Measurements from ENCODE around the gene RHBDF2. TPM values are rescaled to one million over a fixed set of nuclear protein-coding genes. Genes with fewer than 3 reads are reported as not detected.

Gene RHBDF2
- total and polyA plus RNA-seq, 2 experiments from 2014 or later = 4.9 to 11.0 TPM

- Histone ChIP-seq H3K9me2 (replicated peaks; ENCODE audit: insufficient read depth) (no peaks in the 10 kb centered on the region), H3K79me2 (no peaks in the 10 kb centered on the region), H3K27me3 (no peaks in the 10 kb centered on the region), H3K4me2 (no peak overlapping the region), H3K9me3 (ENCODE audit: low read depth) (no peaks in the 10 kb centered on the region), H4K20me1 (ENCODE audit: insufficient read depth, poor library complexity, severe bottlenecking) (no peaks in the 10 kb centered on the region), H3K4me3 (no peak overlapping the region), H3K36me3 (replicated peaks; ENCODE audit: insufficient read depth, low read depth) (no peaks in the 10 kb centered on the region), H3K27ac (peak overlapping the region; percentile 51), H3K4me1 (ENCODE audit: insufficient read depth) (peaks cover 52% of the 10 kb centered on the region), H2AFZ (no peak overlapping the region)
- DNase-seq (ENCODE audit: low spot score) = no peak
- 68% methylated on average over 9 of the region's 9 CpGs for WGBS (ENCODE audit: low lambda C conversion rate, missing lambda C conversion rate)
- TF ChIP-seq EZH2 (IDR thresholded peaks at IDR 0.05; ENCODE audit: borderline replicate concordance) (no peak), EZH2phosphoT487 (IDR thresholded peaks at IDR 0.05; ENCODE audit: low read depth, severe bottlenecking, unreplicated experiment) (no peak), CTCF (IDR thresholded peaks at IDR 0.05; ENCODE audit: poor library complexity) (no peak)
Measured at GRCh38 chr17:76548378-76549214, 47.4 kb upstream of the RHBDF2 start.

- WGBS (ENCODE audit: low lambda C conversion rate, missing lambda C conversion rate) = 82% methylated on average over 2 of the region's 2 CpGs
- H3K27me3 ChIP-seq = no peaks in the 10 kb centered on the region
- DNase-seq (ENCODE audit: low spot score) = no peak
- no peak for TF ChIP-seq EZH2phosphoT487 (IDR thresholded peaks at IDR 0.05; ENCODE audit: low read depth, severe bottlenecking, unreplicated experiment)
- TF ChIP-seq CTCF (IDR thresholded peaks at IDR 0.05; ENCODE audit: poor library complexity) = no peak
- no peak for TF ChIP-seq EZH2 (IDR thresholded peaks at IDR 0.05; ENCODE audit: borderline replicate concordance)
- H3K27ac ChIP-seq = peak overlapping the region; percentile 51
- H3K79me2 ChIP-seq = no peaks in the 10 kb centered on the region
- H2AFZ ChIP-seq = no peak overlapping the region
- no peak overlapping the region for H3K4me3 ChIP-seq
- no peaks in the 10 kb centered on the region for H4K20me1 ChIP-seq (ENCODE audit: insufficient read depth, poor library complexity, severe bottlenecking)
- no peaks in the 10 kb centered on the region for H3K36me3 ChIP-seq (replicated peaks; ENCODE audit: insufficient read depth, low read depth)
- H3K4me2 ChIP-seq = no peak overlapping the region
- H3K9me2 ChIP-seq (replicated peaks; ENCODE audit: insufficient read depth) = no peaks in the 10 kb centered on the region
- H3K9me3 ChIP-seq (ENCODE audit: low read depth) = no peaks in the 10 kb centered on the region
- H3K4me1 ChIP-seq (ENCODE audit: insufficient read depth) = peaks cover 55% of the 10 kb centered on the region
Measured at GRCh38 chr17:76547642-76548202, 46.5 kb upstream of the RHBDF2 start.

- WGBS (ENCODE audit: low lambda C conversion rate, missing lambda C conversion rate) = 64% methylated on average over 3 of the region's 3 CpGs
- TF ChIP-seq CTCF (IDR thresholded peaks at IDR 0.05; ENCODE audit: poor library complexity) = peak; percentile 67
- TF ChIP-seq EZH2phosphoT487 (IDR thresholded peaks at IDR 0.05; ENCODE audit: low read depth, severe bottlenecking, unreplicated experiment) = no peak
- TF ChIP-seq EZH2 (IDR thresholded peaks at IDR 0.05; ENCODE audit: borderline replicate concordance) = no peak
- H3K79me2 ChIP-seq = no peaks in the 10 kb centered on the region
- H3K4me1 ChIP-seq (ENCODE audit: insufficient read depth) = peaks cover 55% of the 10 kb centered on the region
- no peak overlapping the region for H3K27ac ChIP-seq
- H3K9me3 ChIP-seq (ENCODE audit: low read depth) = no peaks in the 10 kb centered on the region
- no peaks in the 10 kb centered on the region for H3K9me2 ChIP-seq (replicated peaks; ENCODE audit: insufficient read depth)
- no peaks in the 10 kb centered on the region for H3K36me3 ChIP-seq (replicated peaks; ENCODE audit: insufficient read depth, low read depth)
- H3K27me3 ChIP-seq = no peaks in the 10 kb centered on the region
- no peaks in the 10 kb centered on the region for H4K20me1 ChIP-seq (ENCODE audit: insufficient read depth, poor library complexity, severe bottlenecking)
- no peak overlapping the region for H3K4me3 ChIP-seq
- peak; percentile 82 for DNase-seq (ENCODE audit: low spot score)
- H2AFZ ChIP-seq = no peak overlapping the region
- peak overlapping the region; percentile 40 for H3K4me2 ChIP-seq
Measured at GRCh38 chr17:76547183-76547641, 46.0 kb upstream of the RHBDF2 start.
